Heart left ventricle (tissue), 16 donors: ENCODE data around the gene CDH23. TPM values are rescaled to one million over a fixed set of nuclear protein-coding genes. Genes with fewer than 3 reads are reported as not detected.

Experiments
- ATAC-seq, 4 donors: fragments of 200-7000 bp; cut with Tn5 transposase; one replicate each; pipeline ENCODE4 v1.9.1; 2020 to 2022; ENCODE audit warnings: moderate library complexity in 4 of 4, mild to moderate bottlenecking in 3 of 4, moderate number of reproducible peaks in 1 of 4
- DNase-seq, 5 donors: peaks; one replicate each; pipeline ENCODE4 v3.0.0-alpha.2; 2020
- H3K27ac ChIP-seq, 12 donors: fragments of 200-600 bp; sonication (generic) in 4 of 12; one replicate each; pipeline versions ENCODE4 v1.5.0 to v1.8.0; 2016 to 2022; ENCODE audit warnings: mild to moderate bottlenecking in 2 of 12
- H3K27me3 ChIP-seq, 9 donors: fragments of 200-600 bp; sonication (generic) in 2 of 9; one replicate each; pipeline versions ENCODE4 v1.5.1 to v1.8.0; 2016 to 2022; ENCODE audit warnings: mild to moderate bottlenecking in 3 of 9
- H3K36me3 ChIP-seq, 9 donors: fragments of 200-600 bp; sonication (generic) in 2 of 9; one replicate each; pipeline versions ENCODE4 v1.5.0 to v1.8.0; 2018 to 2022; ENCODE audit warnings: mild to moderate bottlenecking in 2 of 9
- H3K4me1 ChIP-seq, 12 donors: fragments of 200-600 bp; sonication (generic) in 4 of 12; one replicate each; pipeline versions ENCODE4 v1.5.0 to v1.8.0; 2016 to 2022; ENCODE audit warnings: mild to moderate bottlenecking in 3 of 12
- H3K4me3 ChIP-seq, 12 donors: fragments of 200-600 bp; sonication (generic) in 4 of 12; one replicate each; pipeline versions ENCODE4 v1.5.0 to v1.8.0; 2017 to 2022; ENCODE audit warnings: mild to moderate bottlenecking in 9 of 12, moderate library complexity in 4 of 12
- H3K9me3 ChIP-seq, 12 donors: fragments of 200-600 bp; sonication (generic) in 4 of 12; one replicate each; pipeline versions ENCODE4 v1.5.0 to v1.8.0; 2016 to 2022; ENCODE audit warnings: mild to moderate bottlenecking in 1 of 12
- POLR2A ChIP-seq, 2 donors: fragments of 450-650 bp; IDR thresholded peaks; one replicate each; pipeline ENCODE4 v1.6.1; 2017; ENCODE audit warnings: antibody characterized with exemption in 2 of 2, mild to moderate bottlenecking in 2 of 2, moderate library complexity in 2 of 2
- WGBS, 4 donors: extraction: QIAGEN DNeasy Blood & Tissue Kit in 2 of 4; methylation state at CpG; one replicate each; pipeline versions ENCODE4 v1.1.5 to v1.1.7; 2013 to 2018; 5-methylcytosine and 5-hydroxymethylcytosine counted together
- intact Hi-C, 10 donors: fragments of 100-400 bp; cut with DNase I; formaldehyde crosslinking; loops; one replicate each; pipeline versions ENCODE4 v1.11.1 to v1.14.2; 2022
- polyA plus RNA-seq, 2 donors: library from polyadenylated mRNA; stranded (reverse); fragments of 200-250 nt; gene quantifications; one replicate each; pipeline ENCODE4 v1.2.3, GENCODE V29; 2013
- total RNA-seq, 9 donors: library from RNA; depleted of rRNA in 2 of 9; stranded (reverse); fragments of >200 nt in 2 of 9; fragmentation: NEBNext Ultra II Directional in 3 of 9; extraction: Animal tissue kit (Norgen Biotek cat#: 25700) in 3 of 9; gene quantifications; one replicate each; pipeline versions ENCODE4 v1.1.0 to v1.2.4, GENCODE V29; 2016 to 2023
- TF ChIP-seq, protein P1 (sequence below), 12 donors: fragments of 200-600 bp; sonication (generic) in 4 of 12; IDR thresholded peaks; one replicate each; pipeline versions ENCODE4 v1.5.0 to v1.8.0; 2018 to 2022; ENCODE audit warnings: antibody characterized with exemption in 12 of 12, mild to moderate bottlenecking in 5 of 12
- donor health status: ischemic (EF 13 %, LVEDD 7.1; RV severe dilation, severe dysfunction).
- donor health status: healthy with polysubstance abuse.
- donor health status: DM: no; HTN: yes; CAD: no.
- donor health status: DM: no; HTN: no; CAD: no.
- donor health status: ischemic (EF 25% LVEDD 6.9; RV normal size, moderate dysfunction).
- donor health status: ischemic (EF 25% LVEDD 5.7; RV mildly dilated, moderate dysfunction).
- donor health status: healthy.
- donor health status: DM: yes; HTN: yes; CAD: no.
- donor health status: ischemic (EF 35%, LVEDD 5.7; RV mildly dilated, moderate dysfunction).
- donor health status: nonischemic (EF 11% LVEDD 7.7; RV severe dilation, severe dysfunction).
- donor health status: DM: yes; HTN: yes; CAD: no.
- donor health status: PGD.
- donor health status: ischemic (EF 29% LVEDD 5.4; RV normal size, mild dysfunction).
- donor health status: nonischemic (EF 23%, LVEDD 6.1; RV moderate dilation, normal function).

Gene CDH23
- total and polyA plus RNA-seq, 11 donors, result 1.2 to 8.6 (median 3.9) TPM

- no peaks in the 10 kb centered on the region for H3K9me3 ChIP-seq
- ATAC-seq (peak; percentile 65 to 86 (median 77)), DNase-seq (peak in 4 of 5 donors; percentile 36 to 70 (median 56))
- H3K4me1 ChIP-seq, result peaks cover 0 to 43% (median 0%) of the 10 kb centered on the region in 12 donors
- H3K27ac ChIP-seq, result no peak overlapping the region
- H3K4me3 ChIP-seq, result no peak overlapping the region
- no peaks in the 10 kb centered on the region for H3K27me3 ChIP-seq
- intact Hi-C loops, result no loop called here
- H3K36me3 ChIP-seq, result no peaks in the 10 kb centered on the region
- 61 to 71% (median 67%) methylated on average over 5 of the region's 5 CpGs for WGBS, 4 donors
- TF ChIP-seq POLR2A (IDR thresholded peaks at IDR 0.05), result no peak
- TF ChIP-seq, protein P1, sequence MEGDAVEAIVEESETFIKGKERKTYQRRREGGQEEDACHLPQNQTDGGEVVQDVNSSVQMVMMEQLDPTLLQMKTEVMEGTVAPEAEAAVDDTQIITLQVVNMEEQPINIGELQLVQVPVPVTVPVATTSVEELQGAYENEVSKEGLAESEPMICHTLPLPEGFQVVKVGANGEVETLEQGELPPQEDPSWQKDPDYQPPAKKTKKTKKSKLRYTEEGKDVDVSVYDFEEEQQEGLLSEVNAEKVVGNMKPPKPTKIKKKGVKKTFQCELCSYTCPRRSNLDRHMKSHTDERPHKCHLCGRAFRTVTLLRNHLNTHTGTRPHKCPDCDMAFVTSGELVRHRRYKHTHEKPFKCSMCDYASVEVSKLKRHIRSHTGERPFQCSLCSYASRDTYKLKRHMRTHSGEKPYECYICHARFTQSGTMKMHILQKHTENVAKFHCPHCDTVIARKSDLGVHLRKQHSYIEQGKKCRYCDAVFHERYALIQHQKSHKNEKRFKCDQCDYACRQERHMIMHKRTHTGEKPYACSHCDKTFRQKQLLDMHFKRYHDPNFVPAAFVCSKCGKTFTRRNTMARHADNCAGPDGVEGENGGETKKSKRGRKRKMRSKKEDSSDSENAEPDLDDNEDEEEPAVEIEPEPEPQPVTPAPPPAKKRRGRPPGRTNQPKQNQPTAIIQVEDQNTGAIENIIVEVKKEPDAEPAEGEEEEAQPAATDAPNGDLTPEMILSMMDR (IDR thresholded peaks at IDR 0.05), result no peak
Measured at GRCh38 chr10:71634531-71635164, 237.9 kb downstream of the CDH23 start.

GRCh38 chr10:71635251-71635866 lies 238.6 kb downstream of the CDH23 start:
- Histone ChIP-seq H3K9me3 (no peaks in the 10 kb centered on the region), H3K4me3 (no peak overlapping the region), H3K27me3 (peaks cover 0 to under 1% (median 0%) of the 10 kb centered on the region in 9 donors), H3K4me1 (peaks cover 0 to 43% (median 0%) of the 10 kb centered on the region in 12 donors), H3K27ac (no peak overlapping the region), H3K36me3 (no peaks in the 10 kb centered on the region)
- 55 to 63% (median 57%) methylated on average over 13 of the region's 13 CpGs for WGBS, 4 donors
- intact Hi-C loops, result no loop called here
- no peak for TF ChIP-seq POLR2A (IDR thresholded peaks at IDR 0.05)
- TF ChIP-seq, protein P1 (IDR thresholded peaks at IDR 0.05), result no peak
- ATAC-seq (no peak), DNase-seq (no peak)

- peaks cover 0 to 43% (median 0%) of the 10 kb centered on the region in 12 donors for H3K4me1 ChIP-seq
- intact Hi-C loops, result no loop called here
- H3K4me3 ChIP-seq, result no peak overlapping the region
- peak overlapping the region in 1 of 12 donors; percentile 59 for H3K27ac ChIP-seq
- no peaks in the 10 kb centered on the region for H3K9me3 ChIP-seq
- DNase-seq, result no peak
- WGBS, 4 donors, result 93 to 99% (median 97%) methylated on average over 5 of the region's 5 CpGs
- H3K27me3 ChIP-seq, result peaks cover 0 to 6% (median 0%) of the 10 kb centered on the region in 9 donors
- H3K36me3 ChIP-seq, result no peaks in the 10 kb centered on the region
- TF ChIP-seq, protein P1 (IDR thresholded peaks at IDR 0.05), result no peak
- no peak for TF ChIP-seq POLR2A (IDR thresholded peaks at IDR 0.05)
- no peak for ATAC-seq
Measured at GRCh38 chr10:71635867-71636266, 239.1 kb downstream of the CDH23 start.

DNA sequence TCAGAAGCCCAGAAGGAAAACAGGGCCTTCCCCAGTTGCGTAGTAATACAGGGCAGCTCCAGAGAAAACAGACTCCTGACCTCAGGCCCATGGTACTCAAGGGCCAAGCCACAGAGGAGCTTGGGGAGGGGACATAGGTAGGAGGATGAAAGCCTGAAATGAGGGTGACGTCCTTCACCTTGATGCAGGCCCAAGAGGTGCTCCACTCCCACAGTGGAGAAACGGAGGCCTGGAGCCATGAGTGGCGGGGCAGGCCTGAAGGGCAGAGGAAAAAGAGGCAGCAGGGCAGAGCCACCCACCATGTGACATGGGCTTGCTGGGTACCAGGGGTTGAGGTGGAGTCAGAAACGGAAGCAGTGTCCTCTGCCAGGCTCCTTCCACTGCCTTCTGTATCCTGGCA lies 239.9 kb downstream of the CDH23 start:
- DNase-seq (no peak), ATAC-seq (no peak)
- Histone ChIP-seq H3K9me3 (no peaks in the 10 kb centered on the region), H3K27ac (no peak overlapping the region), H3K4me3 (no peak overlapping the region), H3K27me3 (peaks cover 0 to 7% (median 0%) of the 10 kb centered on the region in 9 donors), H3K4me1 (peaks cover 0 to 43% (median 0%) of the 10 kb centered on the region in 12 donors), H3K36me3 (no peaks in the 10 kb centered on the region)
- TF ChIP-seq POLR2A (IDR thresholded peaks at IDR 0.05), result no peak
- TF ChIP-seq, protein P1 (IDR thresholded peaks at IDR 0.05), result no peak
- 83 to 96% (median 89%) methylated on average over 5 of the region's 5 CpGs for WGBS, 4 donors
- intact Hi-C loops, result no loop called here
